Tibial nerve (tissue), 4 donors: Measurements from ENCODE around the gene BCL2L13. TPM values are rescaled to one million over a fixed set of nuclear protein-coding genes. Genes with fewer than 3 reads are reported as not detected.
A peak's percentile ranks its signal among the peaks of the same experiment; 100 is the strongest.

ENCODE experiments used
- DNase-seq, 2 donors: peaks; one replicate each; pipeline ENCODE4 v3.0.0-alpha.2; 2019; ENCODE audit warnings: low spot score in 2 of 2
- H3K27ac ChIP-seq, 4 donors: fragments of 200-600 bp; sonication (generic) in 3 of 4; one replicate each; pipeline ENCODE4 v1.5.1; 2017 to 2019; ENCODE audit warnings: mild to moderate bottlenecking in 1 of 4
- H3K27me3 ChIP-seq, 2 donors: fragments of 200-600 bp; sonication (generic) in 1 of 2; one replicate each; pipeline versions ENCODE4 v1.5.1 to v1.6.0; 2017 to 2019
- H3K36me3 ChIP-seq, 3 donors: fragments of 200-600 bp; sonication (generic); one replicate each; pipeline ENCODE4 v1.5.1; 2018 to 2019
- H3K4me1 ChIP-seq, 4 donors: fragments of 200-600 bp; sonication (generic) in 3 of 4; one replicate each; pipeline ENCODE4 v1.5.1; 2017 to 2019
- H3K4me3 ChIP-seq, 4 donors: fragments of 200-600 bp; sonication (generic) in 3 of 4; one replicate each; pipeline ENCODE4 v1.5.1; 2017 to 2019; ENCODE audit warnings: mild to moderate bottlenecking in 1 of 4, moderate library complexity in 1 of 4
- H3K9me3 ChIP-seq, 4 donors: fragments of 200-600 bp; sonication (generic) in 3 of 4; one replicate each; pipeline ENCODE4 v1.5.1; 2017 to 2019
- EP300 ChIP-seq, 2 donors: sonication (generic); formaldehyde crosslinking; IDR thresholded peaks; one replicate each; pipeline ENCODE4 v1.6.1; 2017; ENCODE audit warnings: antibody characterized with exemption in 2 of 2, mild to moderate bottlenecking in 1 of 2
- POLR2A ChIP-seq, 2 donors: fragments of 450-650 bp; IDR thresholded peaks; one replicate each; pipeline ENCODE4 v1.6.1; 2017; ENCODE audit warnings: antibody characterized with exemption in 2 of 2, mild to moderate bottlenecking in 2 of 2, moderate library complexity in 2 of 2
- WGBS, 2 donors: methylation state at CpG; one replicate each; pipeline ENCODE4 v1.1.5; 2018; 5-methylcytosine and 5-hydroxymethylcytosine counted together
- total RNA-seq, 4 donors: library from RNA; depleted of rRNA; stranded (reverse); fragments of >200 nt; gene quantifications; one replicate each; pipeline ENCODE4 v1.1.0, GENCODE V29; 2016
- TF ChIP-seq, protein P1 (sequence below), 5 experiments: fragments of 200-600 bp in 3 of 5; fragments of 450-650 bp in 2 of 5; sonication (generic) in 3 of 5; IDR thresholded peaks; one replicate each; pipeline ENCODE4 v1.5.1; 2016 to 2019; ENCODE audit warnings: antibody characterized with exemption in 5 of 5, mild to moderate bottlenecking in 3 of 5, moderate library complexity in 2 of 5

BCL2L13 gene, protein sequence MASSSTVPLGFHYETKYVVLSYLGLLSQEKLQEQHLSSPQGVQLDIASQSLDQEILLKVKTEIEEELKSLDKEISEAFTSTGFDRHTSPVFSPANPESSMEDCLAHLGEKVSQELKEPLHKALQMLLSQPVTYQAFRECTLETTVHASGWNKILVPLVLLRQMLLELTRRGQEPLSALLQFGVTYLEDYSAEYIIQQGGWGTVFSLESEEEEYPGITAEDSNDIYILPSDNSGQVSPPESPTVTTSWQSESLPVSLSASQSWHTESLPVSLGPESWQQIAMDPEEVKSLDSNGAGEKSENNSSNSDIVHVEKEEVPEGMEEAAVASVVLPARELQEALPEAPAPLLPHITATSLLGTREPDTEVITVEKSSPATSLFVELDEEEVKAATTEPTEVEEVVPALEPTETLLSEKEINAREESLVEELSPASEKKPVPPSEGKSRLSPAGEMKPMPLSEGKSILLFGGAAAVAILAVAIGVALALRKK
- 10 to 100 TPM; 47.4 to 74.7 (median 60.9) TPM for total RNA-seq

DNA sequence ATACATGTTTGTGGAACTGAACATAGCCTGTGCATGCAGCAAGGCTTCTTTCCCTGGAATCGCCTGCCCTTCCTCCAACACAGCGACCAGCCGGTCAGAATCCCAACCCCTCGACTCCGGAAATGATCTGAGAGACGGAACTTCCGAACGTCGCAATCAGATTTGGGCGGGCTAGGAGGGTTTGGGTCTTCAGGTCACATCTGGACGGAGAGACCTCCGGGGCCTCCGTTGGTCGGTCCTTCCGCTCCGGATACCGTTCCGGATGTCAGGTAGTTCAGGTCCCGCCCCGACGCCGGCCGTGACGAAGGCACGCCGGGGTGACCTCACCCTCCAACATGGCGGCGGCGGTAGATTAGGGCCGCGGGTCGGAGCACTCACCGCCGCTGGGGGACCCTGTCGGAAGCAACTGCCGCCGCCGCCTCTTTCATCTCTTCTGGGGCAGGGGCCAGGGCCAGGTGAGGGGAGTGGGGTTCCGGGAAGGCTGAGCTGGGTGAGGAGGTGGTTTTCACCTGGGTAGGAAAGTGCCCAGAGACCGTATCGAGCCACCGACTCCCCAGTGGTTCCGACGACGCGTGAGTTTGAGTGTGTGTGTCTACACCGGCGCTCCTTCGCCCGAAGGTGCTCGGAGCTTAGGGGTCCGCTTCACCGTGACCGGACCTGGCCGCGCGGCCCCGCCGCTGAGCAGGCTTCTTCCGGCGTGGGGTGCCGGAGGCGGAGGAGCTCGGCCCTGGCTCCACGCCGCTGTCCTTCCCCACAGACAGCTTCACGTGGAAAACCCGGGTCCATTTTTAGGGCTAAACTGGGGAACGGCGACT, at the start of gene BCL2L13:
Gene BCL2L13, plus strand, starts transcription at position 326 of the 815 bp plus-strand sequence. CDS start 16,955 bp downstream, outside the sequence.
- TF ChIP-seq, protein P1, sequence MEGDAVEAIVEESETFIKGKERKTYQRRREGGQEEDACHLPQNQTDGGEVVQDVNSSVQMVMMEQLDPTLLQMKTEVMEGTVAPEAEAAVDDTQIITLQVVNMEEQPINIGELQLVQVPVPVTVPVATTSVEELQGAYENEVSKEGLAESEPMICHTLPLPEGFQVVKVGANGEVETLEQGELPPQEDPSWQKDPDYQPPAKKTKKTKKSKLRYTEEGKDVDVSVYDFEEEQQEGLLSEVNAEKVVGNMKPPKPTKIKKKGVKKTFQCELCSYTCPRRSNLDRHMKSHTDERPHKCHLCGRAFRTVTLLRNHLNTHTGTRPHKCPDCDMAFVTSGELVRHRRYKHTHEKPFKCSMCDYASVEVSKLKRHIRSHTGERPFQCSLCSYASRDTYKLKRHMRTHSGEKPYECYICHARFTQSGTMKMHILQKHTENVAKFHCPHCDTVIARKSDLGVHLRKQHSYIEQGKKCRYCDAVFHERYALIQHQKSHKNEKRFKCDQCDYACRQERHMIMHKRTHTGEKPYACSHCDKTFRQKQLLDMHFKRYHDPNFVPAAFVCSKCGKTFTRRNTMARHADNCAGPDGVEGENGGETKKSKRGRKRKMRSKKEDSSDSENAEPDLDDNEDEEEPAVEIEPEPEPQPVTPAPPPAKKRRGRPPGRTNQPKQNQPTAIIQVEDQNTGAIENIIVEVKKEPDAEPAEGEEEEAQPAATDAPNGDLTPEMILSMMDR (IDR thresholded peaks at IDR 0.05) = peak in 2 of 5 experiments; percentile 48 to 69
- TF ChIP-seq POLR2A (IDR thresholded peaks at IDR 0.05) (peak; percentile 96 to 99), EP300 (IDR thresholded peaks at IDR 0.05) (peak; percentile 64 to 99)
- DNase-seq = peak; percentile 85 to 87
- no peaks in the 10 kb centered on the region for H3K27me3 ChIP-seq

DNA sequence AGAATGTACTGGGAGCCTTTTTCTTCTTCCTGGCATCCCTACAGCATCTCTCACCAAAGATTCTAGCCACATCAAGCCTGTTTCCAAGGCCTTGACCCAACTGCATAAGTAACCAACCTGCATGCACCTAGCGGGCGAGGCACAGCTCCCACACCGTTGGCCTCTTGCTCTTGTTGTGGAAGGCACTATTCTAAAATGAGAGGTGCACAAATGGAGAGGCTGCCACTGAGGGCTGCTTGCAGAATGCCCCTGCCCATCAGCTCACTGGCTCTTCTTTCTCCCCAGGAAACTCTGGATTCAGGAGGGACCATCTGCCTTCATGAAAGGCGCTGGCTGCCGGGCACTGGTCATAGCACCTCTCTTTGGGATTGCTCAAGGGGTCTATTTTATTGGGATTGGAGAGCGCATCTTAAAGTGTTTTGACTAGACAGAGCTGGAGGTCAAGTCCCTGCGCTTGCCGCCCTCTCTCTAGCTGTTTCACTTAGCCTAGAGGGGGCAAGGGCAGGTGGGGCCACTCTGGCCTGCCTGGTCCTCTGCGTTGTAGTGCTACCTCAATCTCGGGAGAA, 48.7 kb upstream of the BCL2L13 start:
- no peak overlapping the region for H3K4me3 ChIP-seq
- peaks cover 6 to 60% (median 26%) of the 10 kb centered on the region in 3 donors for H3K36me3 ChIP-seq
- no peaks in the 10 kb centered on the region for H3K4me1 ChIP-seq
- H3K9me3 ChIP-seq = no peaks in the 10 kb centered on the region
- H3K27ac ChIP-seq = no peak overlapping the region
- TF ChIP-seq, protein P1 (IDR thresholded peaks at IDR 0.05) = no peak
- TF ChIP-seq POLR2A (IDR thresholded peaks at IDR 0.05) (no peak), EP300 (IDR thresholded peaks at IDR 0.05) (no peak)
- H3K27me3 ChIP-seq = no peaks in the 10 kb centered on the region
- WGBS, 2 donors = 89% methylated on average over 10 of the region's 10 CpGs
- no peak for DNase-seq

More for the DNA sequence above, at the start of gene BCL2L13:
- peak within 1 kb of the TSS; percentile 94 to 98 (median 95) for H3K27ac ChIP-seq
- no peaks in the 10 kb centered on the region for H3K9me3 ChIP-seq
- H3K36me3 ChIP-seq = peaks cover 0 to 13% (median 0%) of the 10 kb centered on the region in 3 donors
- peak within 1 kb of the TSS; percentile 59 to 73 (median 66) for H3K4me3 ChIP-seq
- WGBS, 2 donors = 0 to 1% methylated on average over 31 to 66 of the region's 70 CpGs
- peaks cover 0 to 24% (median 10%) of the 10 kb centered on the region in 4 donors for H3K4me1 ChIP-seq

DNA sequence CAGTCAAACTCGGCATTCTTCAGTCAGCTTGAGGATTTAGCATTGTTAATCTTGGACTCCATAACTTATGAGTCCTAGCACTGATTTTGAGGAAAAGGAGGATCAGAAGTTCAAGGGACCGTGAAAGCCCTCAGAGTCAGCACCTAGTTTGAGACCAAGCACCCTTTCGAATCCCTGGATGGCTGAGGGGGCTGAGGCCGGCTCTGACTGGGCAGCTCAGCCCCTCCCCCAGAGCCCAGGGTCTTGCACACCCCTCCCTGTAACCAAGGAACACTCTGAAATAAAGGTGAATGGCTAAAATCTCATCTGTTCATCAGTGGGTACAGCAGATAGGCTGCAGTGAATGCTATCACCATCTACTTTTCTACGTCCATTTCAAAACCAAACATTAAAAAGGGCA, 48.0 kb upstream of the BCL2L13 start:
- Histone ChIP-seq H3K9me3 (no peaks in the 10 kb centered on the region), H3K27me3 (no peaks in the 10 kb centered on the region), H3K4me1 (no peaks in the 10 kb centered on the region), H3K27ac (no peak overlapping the region), H3K36me3 (peaks cover 6 to 67% (median 26%) of the 10 kb centered on the region in 3 donors), H3K4me3 (no peak overlapping the region)
- WGBS, 2 donors = 79 to 80% methylated on average over 4 to 5 of the region's 5 CpGs
- DNase-seq = no peak
- TF ChIP-seq, protein P1 (IDR thresholded peaks at IDR 0.05) = no peak
- no peak for TF ChIP-seq EP300 (IDR thresholded peaks at IDR 0.05)

DNA sequence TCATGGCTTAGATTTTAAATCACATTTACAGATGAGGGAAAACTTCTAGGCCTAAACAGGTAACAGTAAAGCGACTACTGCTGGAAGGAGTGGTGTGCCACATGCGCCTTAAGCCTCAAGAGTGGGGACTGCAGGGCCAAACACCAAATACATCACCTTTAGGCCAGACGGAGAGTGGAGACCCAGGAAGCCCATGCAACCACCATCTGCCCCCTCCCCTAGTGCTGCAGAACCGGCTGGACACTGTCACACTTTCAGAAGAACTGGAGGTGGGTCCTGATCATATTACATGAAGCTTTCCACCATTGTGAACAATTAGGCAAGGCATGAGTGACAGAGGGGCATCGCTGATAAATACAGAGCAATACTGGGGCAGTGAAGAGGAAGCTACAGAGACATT, 46.4 kb upstream of the BCL2L13 start:
- Histone ChIP-seq H3K4me1 (no peaks in the 10 kb centered on the region), H3K36me3 (peaks cover 6 to 83% (median 33%) of the 10 kb centered on the region in 3 donors), H3K4me3 (no peak overlapping the region), H3K27ac (no peak overlapping the region), H3K27me3 (no peaks in the 10 kb centered on the region), H3K9me3 (no peaks in the 10 kb centered on the region)
- WGBS, 2 donors = 81 to 83% methylated on average over 5 of the region's 5 CpGs
- TF ChIP-seq, protein P1 (IDR thresholded peaks at IDR 0.05) = no peak
- TF ChIP-seq EP300 (IDR thresholded peaks at IDR 0.05) = no peak
- no peak for TF ChIP-seq POLR2A (IDR thresholded peaks at IDR 0.05)
- DNase-seq = no peak
